GM21515 (cell line): ENCODE results near the gene STAMBP.
A peak's percentile ranks its signal among the peaks of the same experiment; 100 is the strongest.
"Not testable (repeated sequence)": the region's sequence is repeated elsewhere in the genome, so short reads cannot be mapped to it uniquely, and the experiment has no call there.

Experiments used
- ATAC-seq: cut with Tn5 transposase; IDR thresholded peaks from one replicate; pipeline ENCODE4 v1.9.1; 2021; ENCODE audit not compliant: unreplicated experiment

STAMBP gene

GRCh38 chr2:73828818-73829570 is at the start of gene STAMBP:
Gene STAMBP, plus strand, starts transcription at chr2:73828961. Its CDS starts 1,896 bp downstream, at chr2:73830857.
- ATAC-seq, result peak; percentile 74

GRCh38 chr2:73779467-73780236 is 49.1 kb upstream of the STAMBP start, which contains the start of gene DUSP11:
Gene DUSP11, minus strand, starts transcription at chr2:73780103. Its CDS starts 129 bp downstream, at chr2:73779974.
- ATAC-seq, result peak; percentile 96

- ATAC-seq, result no peak
These were observed 48.6 kb upstream of the STAMBP start for GRCh38 chr2:73780237-73780582.

GRCh38 chr2:73783402-73783801 is 45.4 kb upstream of the STAMBP start:
- not testable (repeated sequence) for ATAC-seq

GRCh38 chr2:73783883-73784282 is 44.9 kb upstream of the STAMBP start, which contains the start of gene C2orf78:
Gene C2orf78, plus strand, starts transcription at chr2:73784183. Its CDS starts 127 bp downstream, at chr2:73784310.
- ATAC-seq, result not testable (repeated sequence)

GRCh38 chr2:73811878-73812277 is 16.9 kb upstream of the STAMBP start:
- ATAC-seq, result no peak

- ATAC-seq, result no peak
These were observed 16.1 kb upstream of the STAMBP start for GRCh38 chr2:73812635-73813034.

GRCh38 chr2:73818296-73818695 is 10.5 kb upstream of the STAMBP start:
- ATAC-seq, result no peak

GRCh38 chr2:73821227-73821626 is 7.5 kb upstream of the STAMBP start:
- ATAC-seq, result peak; percentile 56

- peak; percentile 10 for ATAC-seq
These were observed 7.1 kb upstream of the STAMBP start for GRCh38 chr2:73821669-73822068.

GRCh38 chr2:73822276-73822675 is 6.5 kb upstream of the STAMBP start:
- ATAC-seq, result no peak

GRCh38 chr2:73822991-73823390 is 5.8 kb upstream of the STAMBP start:
- ATAC-seq, result no peak

GRCh38 chr2:73823416-73823815 is 5.3 kb upstream of the STAMBP start:
- ATAC-seq, result no peak

- no peak for ATAC-seq
These were observed 4.7 kb upstream of the STAMBP start for GRCh38 chr2:73823916-73824523.

- ATAC-seq, result no peak
These were observed 3.4 kb upstream of the STAMBP start for GRCh38 chr2:73825408-73825807.

GRCh38 chr2:73827018-73827417 is 1.7 kb upstream of the STAMBP start:
- ATAC-seq, result no peak

GRCh38 chr2:73827660-73828388 is 937 bp upstream of the STAMBP start:
- ATAC-seq, result no peak

- ATAC-seq, result no peak
These were observed 358 bp upstream of the STAMBP start for GRCh38 chr2:73828389-73828817.

GRCh38 chr2:73830871-73831401 is 2.2 kb downstream of the STAMBP start:
- ATAC-seq, result no peak

- no peak for ATAC-seq
These were observed 4.2 kb downstream of the STAMBP start for GRCh38 chr2:73832930-73833329.
